Measurements from ENCODE around the gene ZNF280C.
"Not testable (repeated sequence)": the region's sequence is repeated elsewhere in the genome, so short reads cannot be mapped to it uniquely, and the experiment has no call there.

Gene ZNF280C

GRCh38 chrX:130245441-130245840 lies 23.3 kb downstream of the ZNF280C start:
- peak; percentile 54 for DNase-seq (ENCODE audit: low read depth)
- no peak for TF ChIP-seq CTCF (IDR thresholded peaks at IDR 0.05; ENCODE audit: low read depth, low read length, missing control alignments)
- in situ Hi-C loops (cut with HindIII; ENCODE audit: low sequenced_read_pairs), result no loop called here

DNA sequence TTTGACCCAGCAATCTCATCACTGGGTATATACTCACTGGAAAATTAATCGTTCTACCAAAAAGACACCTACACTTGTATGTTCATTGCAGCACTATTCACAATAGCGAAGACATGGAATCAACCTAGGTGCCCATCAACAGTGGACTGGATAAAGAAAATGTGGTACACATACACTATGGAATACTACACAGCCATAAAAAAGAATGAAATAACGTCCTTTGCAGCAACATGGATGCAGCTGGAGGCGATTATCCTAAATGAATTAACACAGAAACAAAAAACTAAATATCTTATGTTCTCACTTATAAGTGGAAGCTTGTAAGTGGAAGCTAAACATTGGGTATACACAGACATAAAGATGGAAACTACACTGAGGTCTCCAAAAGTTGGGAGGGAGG lies 37.5 kb downstream of the ZNF280C start:
- in situ Hi-C loops (cut with HindIII; ENCODE audit: low sequenced_read_pairs); DNase-seq (ENCODE audit: low read depth); H3K4me3 ChIP-seq (ENCODE audit: low read depth, low read length): not testable (repeated sequence)

More at GRCh38 chrX:130245441-130245840, 23.3 kb downstream of the ZNF280C start:
- no peak overlapping the region for H3K4me3 ChIP-seq (ENCODE audit: low read depth, low read length)

- in situ Hi-C loops (cut with HindIII; ENCODE audit: low sequenced_read_pairs), result no loop called here
- no peak overlapping the region for H3K4me3 ChIP-seq (ENCODE audit: low read depth, low read length)
- TF ChIP-seq CTCF (IDR thresholded peaks at IDR 0.05; ENCODE audit: low read depth, low read length, missing control alignments), result no peak
- peak; percentile 5 for DNase-seq (ENCODE audit: low read depth)
Measured at GRCh38 chrX:130228871-130229270, 39.8 kb downstream of the ZNF280C start.

- in situ Hi-C loops (cut with HindIII; ENCODE audit: low sequenced_read_pairs), result no loop called here
- no peak overlapping the region for H3K4me3 ChIP-seq (ENCODE audit: low read depth, low read length)
- no peak for DNase-seq (ENCODE audit: low read depth)
- TF ChIP-seq CTCF (IDR thresholded peaks at IDR 0.05; ENCODE audit: low read depth, low read length, missing control alignments), result no peak
Measured at GRCh38 chrX:130224810-130225209, 43.9 kb downstream of the ZNF280C start.

GRCh38 chrX:130216320-130216719 lies 52.4 kb downstream of the ZNF280C start:
- H3K4me3 ChIP-seq (ENCODE audit: low read depth, low read length), result no peak overlapping the region
- no peak for DNase-seq (ENCODE audit: low read depth)
- in situ Hi-C loops (cut with HindIII; ENCODE audit: low sequenced_read_pairs), result no loop called here
- TF ChIP-seq CTCF (IDR thresholded peaks at IDR 0.05; ENCODE audit: low read depth, low read length, missing control alignments), result no peak

- in situ Hi-C loops (cut with HindIII; ENCODE audit: low sequenced_read_pairs), result no loop called here
- no peak overlapping the region for H3K4me3 ChIP-seq (ENCODE audit: low read depth, low read length)
- no peak for TF ChIP-seq CTCF (IDR thresholded peaks at IDR 0.05; ENCODE audit: low read depth, low read length, missing control alignments)
Measured at GRCh38 chrX:130213376-130213775, 55.3 kb downstream of the ZNF280C start.

GRCh38 chrX:130212371-130212770 lies 56.3 kb downstream of the ZNF280C start:
- TF ChIP-seq CTCF (IDR thresholded peaks at IDR 0.05; ENCODE audit: low read depth, low read length, missing control alignments), result no peak
- no peak overlapping the region for H3K4me3 ChIP-seq (ENCODE audit: low read depth, low read length)
- in situ Hi-C loops (cut with HindIII; ENCODE audit: low sequenced_read_pairs), result no loop called here
- DNase-seq (ENCODE audit: low read depth), result no peak

More at GRCh38 chrX:130213376-130213775, 55.3 kb downstream of the ZNF280C start:
- no peak for DNase-seq (ENCODE audit: low read depth)
